Measurements from ENCODE around the gene SPTBN5.
A peak's percentile ranks its signal among the peaks of the same experiment; 100 is the strongest.

SPTBN5 gene

GRCh38 chr15:41926185-41927056 is 32.6 kb upstream of the SPTBN5 start:
- DNase-seq: no peak

- no peak for DNase-seq
These were observed 31.3 kb upstream of the SPTBN5 start for GRCh38 chr15:41925086-41925608.

- DNase-seq: no peak
These were observed 29.6 kb upstream of the SPTBN5 start for GRCh38 chr15:41923401-41923997.

- no peak for DNase-seq
These were observed 28.5 kb upstream of the SPTBN5 start for GRCh38 chr15:41922353-41922752.

- no peak for DNase-seq
These were observed 27.8 kb upstream of the SPTBN5 start for GRCh38 chr15:41921639-41922038.

- DNase-seq: no peak
These were observed 27.3 kb upstream of the SPTBN5 start for GRCh38 chr15:41921167-41921566.

GRCh38 chr15:41919954-41920538 is 26.2 kb upstream of the SPTBN5 start:
- no peak for DNase-seq

GRCh38 chr15:41919201-41919820 is 25.5 kb upstream of the SPTBN5 start:
- no peak for DNase-seq

GRCh38 chr15:41918506-41919126 is 24.8 kb upstream of the SPTBN5 start:
- no peak for DNase-seq

- no peak for DNase-seq
These were observed 24.0 kb upstream of the SPTBN5 start for GRCh38 chr15:41917767-41918430.

GRCh38 chr15:41915255-41915994 is 21.6 kb upstream of the SPTBN5 start:
- no peak for DNase-seq

GRCh38 chr15:41914411-41914810 is 20.6 kb upstream of the SPTBN5 start:
- DNase-seq: no peak

- DNase-seq: no peak
These were observed 19.4 kb upstream of the SPTBN5 start for GRCh38 chr15:41913256-41913655.

GRCh38 chr15:41911691-41912345 is 18.0 kb upstream of the SPTBN5 start:
- DNase-seq: no peak

- no peak for DNase-seq
These were observed 15.0 kb upstream of the SPTBN5 start for GRCh38 chr15:41908736-41909461.

- DNase-seq: no peak
These were observed 13.3 kb upstream of the SPTBN5 start for GRCh38 chr15:41907141-41907540.

GRCh38 chr15:41906608-41907007 is 12.8 kb upstream of the SPTBN5 start:
- DNase-seq: peak; percentile 23

- peak; percentile 23 for DNase-seq
These were observed 11.4 kb upstream of the SPTBN5 start for GRCh38 chr15:41905036-41905793.

- peak; percentile 69 for DNase-seq
These were observed 10.7 kb upstream of the SPTBN5 start for GRCh38 chr15:41904541-41905005.

All from left hindlimb (tissue), 1 donor.